BJ (cell line): ENCODE results near the gene PNPLA6. TPM values are rescaled to one million over a fixed set of nuclear protein-coding genes. Genes with fewer than 3 reads are reported as not detected.

ENCODE experiments used
- CTCF ChIA-PET: fragments of 350-600 bp; formaldehyde crosslinking; extraction: SDS; loops from one replicate; lab custom pipeline; 2021; ENCODE audit warnings: antibody characterized with exemption, inconsistent platforms; lab: Yijun Ruan, JAX
- POLR2A ChIA-PET: fragments of 300-600 bp; sonication (Branson Sonifier 250); formaldehyde crosslinking; extraction: SDS; loops from one replicate; lab custom pipeline; 2021; ENCODE audit warnings: antibody characterized with exemption; lab: Charles Lee
- DNase-seq: peaks from one replicate; pipeline ENCODE4 v3.0.0-alpha.2; 2011; ENCODE audit warnings: low read depth
- H3K27me3 ChIP-seq: 2 replicates; pipeline ENCODE4 v1.6.0; 2011; ENCODE audit warnings: low read length; ENCODE audit not compliant: control insufficient read depth, insufficient read depth
- H3K36me3 ChIP-seq: 2 replicates; pipeline ENCODE4 v1.5.1; 2011; ENCODE audit warnings: low read length; ENCODE audit not compliant: control insufficient read depth, insufficient read depth
- H3K4me3 ChIP-seq: 2 replicates; pipeline ENCODE4 v1.5.1; 2011; ENCODE audit warnings: low read depth, mild to moderate bottlenecking, control low read depth, low read length
- polyA plus RNA-seq: library from polyadenylated mRNA; depleted of rRNA; stranded (reverse); fragments of >200 nt; gene quantifications from 2 replicates; pipeline ENCODE4 v1.2.3, GENCODE V29; 2011
- TF ChIP-seq, protein P1 (sequence below): IDR thresholded peaks from 2 replicates; pipeline ENCODE4 v1.5.1; 2011; ENCODE audit warnings: low read depth, mild to moderate bottlenecking, control low read depth, inconsistent platforms, low read length, moderate library complexity; ENCODE audit not compliant: insufficient read depth

The PNPLA6 gene
- polyA plus RNA-seq, 1 experiment: 55.1 TPM

DNA sequence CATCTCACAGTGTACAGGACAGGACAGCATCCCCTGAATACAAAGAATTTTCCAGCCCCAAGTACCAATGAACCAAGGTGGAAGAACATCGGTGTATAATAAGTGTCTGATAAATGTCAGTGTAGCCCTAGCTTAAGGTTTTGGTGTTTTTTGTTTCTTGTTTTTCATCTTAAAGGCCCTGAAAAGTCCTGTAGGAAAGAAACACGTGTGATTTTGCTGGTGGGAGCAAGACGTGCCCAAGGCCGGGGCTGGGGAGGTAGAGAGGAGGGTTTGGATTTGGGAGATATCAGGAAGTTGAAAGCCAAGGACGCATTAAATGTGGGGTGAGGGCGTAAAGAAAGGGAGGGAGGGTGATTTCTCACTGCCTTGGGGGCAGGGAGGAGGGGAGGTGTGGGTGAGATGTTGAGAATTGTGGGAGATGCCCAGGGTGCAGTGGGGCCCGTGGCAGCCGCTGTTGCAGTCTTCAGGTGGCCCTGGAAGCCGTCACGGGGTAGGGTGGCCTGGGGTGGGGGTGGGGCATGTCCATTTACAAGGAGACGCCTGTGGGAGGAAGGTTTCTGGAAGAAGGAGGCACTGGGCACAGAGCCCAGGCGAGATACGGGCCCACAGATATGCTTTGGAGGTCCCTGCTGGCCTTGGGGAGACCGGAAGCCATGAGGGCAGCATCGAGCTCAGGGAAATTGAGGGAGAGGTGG lies 66.9 kb downstream of the PNPLA6 start:
- DNase-seq: no peak
- Histone ChIP-seq H3K27me3 (peaks cover 3% of the 10 kb centered on the region), H3K36me3 (no peaks in the 10 kb centered on the region), H3K4me3 (no peak overlapping the region)
- ChIA-PET POLR2A (interaction anchor here (0.6 kb wide), 1 partner anchor 404 kb away, joined by 6 read pairs; no protein-coding TSS in a partner anchor), CTCF (no interaction called here)
- TF ChIP-seq, protein P1, sequence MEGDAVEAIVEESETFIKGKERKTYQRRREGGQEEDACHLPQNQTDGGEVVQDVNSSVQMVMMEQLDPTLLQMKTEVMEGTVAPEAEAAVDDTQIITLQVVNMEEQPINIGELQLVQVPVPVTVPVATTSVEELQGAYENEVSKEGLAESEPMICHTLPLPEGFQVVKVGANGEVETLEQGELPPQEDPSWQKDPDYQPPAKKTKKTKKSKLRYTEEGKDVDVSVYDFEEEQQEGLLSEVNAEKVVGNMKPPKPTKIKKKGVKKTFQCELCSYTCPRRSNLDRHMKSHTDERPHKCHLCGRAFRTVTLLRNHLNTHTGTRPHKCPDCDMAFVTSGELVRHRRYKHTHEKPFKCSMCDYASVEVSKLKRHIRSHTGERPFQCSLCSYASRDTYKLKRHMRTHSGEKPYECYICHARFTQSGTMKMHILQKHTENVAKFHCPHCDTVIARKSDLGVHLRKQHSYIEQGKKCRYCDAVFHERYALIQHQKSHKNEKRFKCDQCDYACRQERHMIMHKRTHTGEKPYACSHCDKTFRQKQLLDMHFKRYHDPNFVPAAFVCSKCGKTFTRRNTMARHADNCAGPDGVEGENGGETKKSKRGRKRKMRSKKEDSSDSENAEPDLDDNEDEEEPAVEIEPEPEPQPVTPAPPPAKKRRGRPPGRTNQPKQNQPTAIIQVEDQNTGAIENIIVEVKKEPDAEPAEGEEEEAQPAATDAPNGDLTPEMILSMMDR: no peak

DNA sequence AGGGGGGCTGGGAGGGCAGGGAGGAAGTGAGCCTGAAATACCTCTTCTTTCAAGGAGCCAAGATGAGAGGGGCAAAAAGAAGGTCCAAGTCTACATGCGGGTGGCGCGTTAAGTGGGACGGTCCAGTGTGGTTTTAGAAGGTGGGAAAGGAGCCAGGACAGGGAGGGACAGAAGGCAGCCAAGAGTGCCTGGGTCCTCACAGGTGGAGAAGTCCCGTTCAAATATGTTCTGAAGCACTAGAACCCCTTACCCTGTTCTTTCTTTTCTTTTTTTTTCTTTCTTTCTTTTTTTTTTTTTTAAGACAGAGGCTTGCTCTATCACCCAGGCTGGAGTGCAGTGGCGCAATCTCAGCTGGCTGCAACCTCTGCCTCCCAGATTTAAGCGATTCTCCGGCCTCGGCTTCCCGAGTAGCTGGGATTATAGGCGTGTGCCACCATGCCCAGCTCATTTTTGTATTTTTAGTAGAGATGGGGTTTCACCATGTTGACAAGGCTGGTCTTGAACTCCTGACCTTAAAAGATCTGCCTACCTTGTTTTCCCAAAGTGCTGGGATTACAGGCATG lies 67.5 kb downstream of the PNPLA6 start:
- no peaks in the 10 kb centered on the region for H3K36me3 ChIP-seq
- POLR2A ChIA-PET: interaction anchor here (0.6 kb wide), 1 partner anchor 403 kb away, joined by 6 read pairs; no protein-coding TSS in a partner anchor
- TF ChIP-seq, protein P1: no peak
- no peak overlapping the region for H3K4me3 ChIP-seq
- no peak for DNase-seq
- peaks cover 2% of the 10 kb centered on the region for H3K27me3 ChIP-seq
- CTCF ChIA-PET: no interaction called here

DNA sequence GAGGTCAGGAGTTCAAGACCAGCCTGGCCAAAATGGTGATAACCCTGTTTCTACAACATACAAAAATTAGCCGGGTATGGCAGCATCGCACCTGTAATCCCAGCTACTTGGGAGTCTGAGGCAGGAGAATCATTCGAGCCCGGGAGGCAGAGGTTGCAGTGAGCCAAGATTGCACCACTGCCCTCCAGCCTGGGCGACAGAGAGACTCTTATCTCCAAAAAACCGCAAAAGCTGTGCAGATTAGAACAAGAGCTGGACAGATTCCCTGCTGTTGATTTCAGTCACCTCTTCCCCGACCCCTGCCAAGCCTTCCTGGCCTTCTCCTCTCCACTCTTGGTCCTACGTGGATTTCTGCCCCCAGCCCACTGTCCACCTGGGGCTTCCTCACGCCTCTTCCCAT lies 68.4 kb downstream of the PNPLA6 start:
- no peak overlapping the region for H3K4me3 ChIP-seq
- DNase-seq: no peak
- CTCF ChIA-PET: no interaction called here
- POLR2A ChIA-PET: no interaction called here
- H3K27me3 ChIP-seq: no peaks in the 10 kb centered on the region
- TF ChIP-seq, protein P1: no peak
- no peaks in the 10 kb centered on the region for H3K36me3 ChIP-seq

DNA sequence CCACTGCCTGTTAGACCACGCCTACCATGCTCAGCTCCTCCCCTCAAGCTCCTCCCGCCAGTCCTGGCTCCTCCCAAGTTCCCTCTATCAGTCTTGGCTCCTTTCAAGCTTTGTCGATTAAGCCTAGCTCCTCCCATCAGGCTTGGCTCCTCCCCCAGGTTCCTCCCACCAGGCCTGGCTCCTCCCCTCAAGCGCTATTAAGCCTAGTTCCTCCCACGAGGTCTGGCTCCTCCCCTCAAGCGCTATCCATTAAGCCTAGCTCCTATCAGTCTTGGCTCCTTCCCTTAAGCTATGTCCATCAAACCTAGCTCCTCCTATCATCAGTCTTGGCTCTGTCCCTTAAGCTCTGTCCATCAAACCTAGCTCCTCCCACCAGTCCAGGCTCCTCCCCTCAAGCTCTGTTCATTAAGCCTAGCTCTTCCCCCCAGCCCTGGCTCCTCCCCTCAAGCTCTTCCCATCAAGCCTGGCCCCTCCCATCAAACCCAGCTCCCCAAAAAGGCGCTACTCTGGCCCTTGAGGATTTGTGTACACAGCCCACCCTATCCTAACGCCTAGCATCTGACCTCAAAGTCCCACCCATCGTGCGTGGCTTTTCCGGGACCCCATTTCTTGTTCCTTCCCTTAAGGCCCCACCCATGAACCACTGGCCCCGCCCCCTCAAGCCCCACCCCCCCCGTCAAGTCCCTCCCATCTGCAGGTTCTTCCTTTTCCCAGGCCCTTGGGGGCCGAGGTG lies 70.1 kb downstream of the PNPLA6 start:
- ChIA-PET POLR2A (no interaction called here), CTCF (no interaction called here)
- Histone ChIP-seq H3K36me3 (no peaks in the 10 kb centered on the region), H3K4me3 (no peak overlapping the region), H3K27me3 (no peaks in the 10 kb centered on the region)
- TF ChIP-seq, protein P1: no peak
- DNase-seq: no peak

DNA sequence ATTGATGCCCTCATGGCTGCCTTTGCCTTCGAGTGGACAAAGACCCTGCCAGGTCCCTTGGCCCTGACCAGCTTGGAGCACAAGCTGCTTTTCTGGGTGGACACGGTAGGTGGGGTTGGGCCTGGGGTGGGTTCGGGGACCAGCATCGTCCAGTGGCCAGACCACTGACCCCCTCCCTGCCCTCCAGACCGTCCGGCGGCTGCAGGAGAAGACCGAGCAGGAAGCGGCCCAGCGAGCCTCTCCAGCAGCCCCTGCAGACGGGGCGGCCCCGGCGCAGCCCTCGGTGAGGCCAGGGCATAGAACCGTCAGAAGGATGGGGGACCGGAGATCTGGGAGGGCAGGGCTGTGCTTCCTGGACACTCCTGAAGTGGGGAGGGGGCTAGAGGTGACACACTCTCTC lies 70.8 kb downstream of the PNPLA6 start:
- ChIA-PET POLR2A (no interaction called here), CTCF (no interaction called here)
- DNase-seq: no peak
- Histone ChIP-seq H3K27me3 (no peaks in the 10 kb centered on the region), H3K36me3 (no peaks in the 10 kb centered on the region), H3K4me3 (no peak overlapping the region)
- TF ChIP-seq, protein P1: no peak
